MM.1S (cell line): ENCODE measurements around the gene CPNE1.

Experiments used
- DNase-seq: peaks from one replicate; pipeline ENCODE4 v3.0.0-alpha.2; 2015
- H2AFZ ChIP-seq: fragments of 300-600 bp; sonication (generic); 2 replicates; pipeline ENCODE4 v1.6.0; 2016; ENCODE audit warnings: antibody characterized with exemption, low read length
- H3F3A ChIP-seq: fragments of 300-600 bp; sonication (generic); 2 replicates; pipeline ENCODE4 v1.6.1; 2016; ENCODE audit warnings: mild to moderate bottlenecking, antibody characterized with exemption, low read length, moderate library complexity, mixed read lengths; ENCODE audit not compliant: insufficient read depth
- H3K27ac ChIP-seq: fragments of 300-600 bp; sonication (generic); 2 replicates; pipeline ENCODE4 v1.5.1; 2016; ENCODE audit warnings: mild to moderate bottlenecking, low read length
- H3K27me3 ChIP-seq: fragments of 300-600 bp; sonication (generic); replicated peaks from 2 replicates; pipeline ENCODE4 v1.6.0; 2016; ENCODE audit warnings: low read length; ENCODE audit not compliant: insufficient read depth
- H3K36me3 ChIP-seq: fragments of 300-600 bp; sonication (generic); replicated peaks from 2 replicates; pipeline ENCODE4 v1.6.1; 2016; ENCODE audit warnings: mild to moderate bottlenecking, low read length, mixed read lengths; ENCODE audit not compliant: insufficient read depth
- H3K4me1 ChIP-seq: fragments of 300-600 bp; sonication (generic); 2 replicates; pipeline ENCODE4 v1.6.1; 2016; ENCODE audit warnings: low read length, mixed read lengths
- H3K4me2 ChIP-seq: fragments of 300-600 bp; sonication (generic); 2 replicates; pipeline ENCODE4 v1.6.0; 2016; ENCODE audit warnings: low read depth, low read length
- H3K4me3 ChIP-seq: fragments of 300-600 bp; sonication (generic); 2 replicates; pipeline ENCODE4 v1.5.1; 2016; ENCODE audit warnings: low read length, mixed read lengths
- H3K79me2 ChIP-seq: fragments of 300-600 bp; sonication (generic); 2 replicates; pipeline ENCODE4 v1.6.1; 2016; ENCODE audit warnings: mixed run types, low read length, mixed read lengths
- H3K9ac ChIP-seq: fragments of 300-600 bp; sonication (generic); 2 replicates; pipeline ENCODE4 v1.6.1; 2016; ENCODE audit warnings: low read length, mixed read lengths
- H3K9me2 ChIP-seq: fragments of 300-600 bp; sonication (generic); replicated peaks from 2 replicates; pipeline ENCODE4 v1.6.1; 2016; ENCODE audit warnings: mild to moderate bottlenecking, low read length, mixed read lengths; ENCODE audit not compliant: insufficient read depth
- H3K9me3 ChIP-seq: fragments of 300-600 bp; sonication (generic); replicated peaks from 2 replicates; pipeline ENCODE4 v1.6.1; 2016; ENCODE audit warnings: mild to moderate bottlenecking, low read length, mixed read lengths; ENCODE audit not compliant: insufficient read depth
- H4K20me1 ChIP-seq: fragments of 300-600 bp; sonication (generic); 2 replicates; pipeline ENCODE4 v1.6.1; 2016; ENCODE audit warnings: mild to moderate bottlenecking, low read length, moderate library complexity, mixed read lengths; ENCODE audit not compliant: insufficient read depth
- EZH2 ChIP-seq: fragments of 300-600 bp; sonication (generic); optimal IDR thresholded peaks from 2 replicates; pipeline ENCODE3; 2017; ENCODE audit warnings: low read depth, mild to moderate bottlenecking, antibody characterized with exemption, low read length, mixed read lengths
- EZH2phosphoT487 ChIP-seq: fragments of 300-600 bp; sonication (generic); IDR thresholded peaks from 2 replicates; pipeline ENCODE4 v1.6.1; 2018; ENCODE audit warnings: antibody characterized with exemption, low read length
- TF ChIP-seq, protein P1 (sequence below): fragments of 300-600 bp; sonication (generic); IDR thresholded peaks from 2 replicates; pipeline ENCODE4 v1.5.1; 2016; ENCODE audit warnings: antibody characterized with exemption, low read length, mixed read lengths

CPNE1 gene

DNA sequence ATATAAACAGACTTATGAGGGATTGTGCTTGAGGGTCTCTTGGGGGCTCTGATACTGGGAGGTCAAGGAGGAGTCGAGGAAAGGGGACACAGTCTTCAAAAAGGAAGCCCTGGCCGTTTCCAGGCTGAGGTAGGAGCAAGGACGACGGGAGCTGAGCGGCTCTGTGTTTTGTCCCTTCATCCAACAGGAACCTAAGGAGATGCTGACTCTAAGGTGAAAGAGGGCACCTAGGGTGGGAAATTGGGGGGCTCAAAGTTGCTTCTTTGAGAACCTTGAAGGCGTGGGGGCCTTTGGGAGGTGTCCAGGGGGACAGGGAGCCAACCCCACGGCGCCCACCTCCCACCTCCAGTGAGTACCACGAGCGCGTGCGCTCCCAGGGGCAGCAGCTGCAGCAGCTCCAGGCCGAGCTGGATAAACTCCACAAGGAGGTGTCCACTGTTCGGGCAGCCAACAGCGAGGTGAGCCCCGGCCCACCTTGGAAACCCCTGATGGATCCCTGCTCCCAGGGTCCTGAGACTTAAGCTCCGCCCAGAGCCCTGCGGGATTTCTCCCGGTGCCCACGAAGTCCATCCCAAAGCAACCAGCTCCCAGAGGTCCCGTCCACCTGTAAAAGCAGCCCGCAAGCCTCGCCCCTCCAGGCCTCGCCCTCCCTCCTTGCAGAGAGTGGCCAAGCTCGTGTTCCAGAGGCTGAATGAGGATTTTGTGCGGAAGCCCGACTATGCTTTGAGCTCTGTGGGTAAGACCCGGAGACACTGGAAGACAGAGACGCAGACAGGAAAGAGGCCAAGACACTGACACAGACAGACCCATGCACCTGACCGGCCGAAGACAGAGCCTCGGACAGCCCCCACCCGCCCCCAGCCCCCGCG, 46.2 kb downstream of the CPNE1 start:
- Histone ChIP-seq H4K20me1 (no peaks in the 10 kb centered on the region), H3K9me2 (no peaks in the 10 kb centered on the region), H3K9me3 (no peaks in the 10 kb centered on the region), H2AFZ (peak overlapping the region; percentile 73), H3K4me1 (peaks cover 13% of the 10 kb centered on the region; the same call in 1 of the 2 replicates), H3K9ac (peak overlapping the region; percentile 35; the same call in 1 of the 2 replicates), H3K27ac (no peak overlapping the region), H3K36me3 (no peaks in the 10 kb centered on the region), H3K4me2 (peak overlapping the region; percentile 95), H3K79me2 (no peaks in the 10 kb centered on the region), H3K27me3 (peaks cover 6% of the 10 kb centered on the region; the same call in 1 of the 2 replicates), H3K4me3 (peak overlapping the region; percentile 74), H3F3A (peaks cover 34% of the 10 kb centered on the region)
- DNase-seq = no peak
- TF ChIP-seq EZH2phosphoT487 = no peak
- TF ChIP-seq, protein P1, sequence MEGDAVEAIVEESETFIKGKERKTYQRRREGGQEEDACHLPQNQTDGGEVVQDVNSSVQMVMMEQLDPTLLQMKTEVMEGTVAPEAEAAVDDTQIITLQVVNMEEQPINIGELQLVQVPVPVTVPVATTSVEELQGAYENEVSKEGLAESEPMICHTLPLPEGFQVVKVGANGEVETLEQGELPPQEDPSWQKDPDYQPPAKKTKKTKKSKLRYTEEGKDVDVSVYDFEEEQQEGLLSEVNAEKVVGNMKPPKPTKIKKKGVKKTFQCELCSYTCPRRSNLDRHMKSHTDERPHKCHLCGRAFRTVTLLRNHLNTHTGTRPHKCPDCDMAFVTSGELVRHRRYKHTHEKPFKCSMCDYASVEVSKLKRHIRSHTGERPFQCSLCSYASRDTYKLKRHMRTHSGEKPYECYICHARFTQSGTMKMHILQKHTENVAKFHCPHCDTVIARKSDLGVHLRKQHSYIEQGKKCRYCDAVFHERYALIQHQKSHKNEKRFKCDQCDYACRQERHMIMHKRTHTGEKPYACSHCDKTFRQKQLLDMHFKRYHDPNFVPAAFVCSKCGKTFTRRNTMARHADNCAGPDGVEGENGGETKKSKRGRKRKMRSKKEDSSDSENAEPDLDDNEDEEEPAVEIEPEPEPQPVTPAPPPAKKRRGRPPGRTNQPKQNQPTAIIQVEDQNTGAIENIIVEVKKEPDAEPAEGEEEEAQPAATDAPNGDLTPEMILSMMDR = no peak

DNA sequence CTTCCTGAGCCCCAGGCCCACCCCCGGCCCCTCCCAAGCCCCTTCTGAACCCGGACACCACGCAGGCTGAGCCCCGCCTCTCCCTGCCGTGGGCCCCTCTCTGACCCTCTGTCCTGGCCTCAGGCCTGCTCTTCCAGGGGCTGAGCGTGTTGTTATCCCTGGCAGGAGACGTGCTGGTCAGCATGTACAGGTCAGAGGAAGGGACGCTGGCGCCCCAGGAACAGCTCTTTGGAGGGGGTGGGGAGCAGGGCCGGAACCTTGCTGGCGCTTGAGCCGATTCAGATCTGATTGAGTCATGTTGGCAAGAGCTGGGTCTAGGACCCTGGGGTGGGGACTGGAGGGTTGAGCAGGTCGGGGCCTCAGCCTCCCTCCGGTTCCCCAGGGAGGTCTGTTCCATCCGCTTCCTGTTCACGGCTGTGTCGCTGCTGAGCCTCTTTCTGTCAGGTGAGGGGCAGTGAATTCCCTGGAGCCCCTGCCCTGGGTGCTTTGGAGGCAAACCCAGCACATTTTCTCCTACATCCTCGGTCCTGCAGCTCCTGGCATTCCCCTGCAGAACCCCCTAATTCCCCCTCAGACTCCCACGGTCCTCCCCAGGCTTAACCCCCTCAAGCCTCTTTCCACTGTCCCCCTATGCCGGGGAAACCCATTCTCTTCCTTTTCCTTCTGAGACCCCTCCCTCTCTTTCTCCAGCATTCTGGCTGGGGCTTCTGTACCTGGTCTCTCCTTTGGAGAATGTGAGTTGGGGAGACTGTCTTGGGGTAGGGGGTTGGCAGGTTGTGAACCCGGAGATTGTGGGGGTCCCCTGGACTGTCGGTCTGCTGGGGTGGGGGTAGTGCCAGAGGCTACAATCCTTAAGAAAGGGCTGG, 47.1 kb downstream of the CPNE1 start:
- H4K20me1 ChIP-seq = no peaks in the 10 kb centered on the region
- peaks cover 6% of the 10 kb centered on the region; the same call in 1 of the 2 replicates for H3K27me3 ChIP-seq
- no peak overlapping the region for H2AFZ ChIP-seq
- DNase-seq = no peak
- H3K9me3 ChIP-seq = no peaks in the 10 kb centered on the region
- no peak overlapping the region for H3K4me3 ChIP-seq
- no peaks in the 10 kb centered on the region for H3K79me2 ChIP-seq
- H3K36me3 ChIP-seq = no peaks in the 10 kb centered on the region
- no peaks in the 10 kb centered on the region for H3K9me2 ChIP-seq
- H3K4me2 ChIP-seq = peak overlapping the region; percentile 95; the same call in 1 of the 2 replicates
- peaks cover 13% of the 10 kb centered on the region; the same call in 1 of the 2 replicates for H3K4me1 ChIP-seq
- H3K9ac ChIP-seq = no peak overlapping the region
- peaks cover 34% of the 10 kb centered on the region for H3F3A ChIP-seq
- H3K27ac ChIP-seq = no peak overlapping the region
- TF ChIP-seq, protein P1 = no peak

DNA sequence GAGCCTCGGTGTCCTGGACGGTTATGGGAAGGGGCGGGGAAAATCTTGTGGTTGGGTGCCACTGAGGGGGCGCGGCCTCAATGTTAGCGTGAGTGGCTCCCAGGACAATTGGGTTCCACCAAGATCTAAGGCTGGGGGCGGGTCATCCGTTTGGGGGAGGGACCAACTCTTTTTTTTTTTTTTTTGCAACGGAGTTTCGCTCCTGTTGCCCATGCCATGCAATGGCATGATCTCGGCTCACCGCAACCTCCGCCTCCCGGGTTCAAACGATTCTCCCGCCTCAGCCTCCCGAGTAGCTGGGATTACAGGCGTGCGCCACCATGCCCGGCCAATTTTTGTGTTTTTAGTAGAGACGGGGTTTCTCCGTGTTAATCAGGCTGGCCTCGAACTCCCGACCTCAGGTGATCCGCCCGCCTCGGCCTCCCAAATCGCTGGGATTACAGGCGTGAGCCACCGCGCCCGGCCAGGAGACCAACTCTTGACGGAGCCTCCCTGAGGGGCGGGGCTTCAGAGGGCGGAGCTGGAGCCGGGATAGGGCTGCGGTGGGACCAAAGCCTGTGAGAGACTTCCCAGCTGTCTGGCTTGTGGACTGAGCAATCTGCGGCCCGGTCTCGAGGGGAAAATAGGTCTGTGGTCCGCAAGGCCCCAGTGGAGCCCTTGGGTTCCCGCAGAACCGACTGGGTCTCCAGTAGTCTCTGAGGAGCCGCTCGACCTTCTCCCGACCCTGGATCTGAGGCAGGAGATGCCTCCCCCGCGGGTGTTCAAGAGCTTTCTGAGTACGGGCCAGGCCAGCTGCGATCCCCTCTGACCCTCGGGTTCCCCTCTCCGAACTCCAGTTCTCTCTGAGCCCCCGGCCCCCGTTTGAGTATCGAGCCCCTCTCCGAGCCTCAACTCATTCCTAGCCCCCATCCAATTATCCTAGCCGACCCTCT, 48.0 kb downstream of the CPNE1 start:
- Histone ChIP-seq H3K4me2 (peak overlapping the region; percentile 53; the same call in 1 of the 2 replicates), H3K4me1 (peaks cover 19% of the 10 kb centered on the region), H3K36me3 (no peaks in the 10 kb centered on the region), H3K4me3 (peak overlapping the region; percentile 13; the same call in 1 of the 2 replicates), H3K9me3 (no peaks in the 10 kb centered on the region), H3K9me2 (no peaks in the 10 kb centered on the region), H2AFZ (no peak overlapping the region; the same call in 1 of the 2 replicates), H3K27me3 (peaks cover 6% of the 10 kb centered on the region; the same call in 1 of the 2 replicates), H3K9ac (no peak overlapping the region), H3K27ac (no peak overlapping the region), H4K20me1 (no peaks in the 10 kb centered on the region), H3F3A (peaks cover 34% of the 10 kb centered on the region), H3K79me2 (no peaks in the 10 kb centered on the region)
- no peak for TF ChIP-seq EZH2phosphoT487
- TF ChIP-seq EZH2 = no peak
- TF ChIP-seq, protein P1 = no peak
- no peak for DNase-seq
